GM18868 (cell line): ENCODE results near the gene SLC29A2.
A peak's percentile ranks its signal among the peaks of the same experiment; 100 is the strongest.

Experiments used
- ATAC-seq: cut with Tn5 transposase; IDR thresholded peaks from one replicate; pipeline ENCODE4 v1.9.1; 2021; ENCODE audit warnings: mild to moderate bottlenecking, moderate library complexity; ENCODE audit not compliant: unreplicated experiment

Gene SLC29A2, protein sequence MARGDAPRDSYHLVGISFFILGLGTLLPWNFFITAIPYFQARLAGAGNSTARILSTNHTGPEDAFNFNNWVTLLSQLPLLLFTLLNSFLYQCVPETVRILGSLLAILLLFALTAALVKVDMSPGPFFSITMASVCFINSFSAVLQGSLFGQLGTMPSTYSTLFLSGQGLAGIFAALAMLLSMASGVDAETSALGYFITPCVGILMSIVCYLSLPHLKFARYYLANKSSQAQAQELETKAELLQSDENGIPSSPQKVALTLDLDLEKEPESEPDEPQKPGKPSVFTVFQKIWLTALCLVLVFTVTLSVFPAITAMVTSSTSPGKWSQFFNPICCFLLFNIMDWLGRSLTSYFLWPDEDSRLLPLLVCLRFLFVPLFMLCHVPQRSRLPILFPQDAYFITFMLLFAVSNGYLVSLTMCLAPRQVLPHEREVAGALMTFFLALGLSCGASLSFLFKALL

DNA sequence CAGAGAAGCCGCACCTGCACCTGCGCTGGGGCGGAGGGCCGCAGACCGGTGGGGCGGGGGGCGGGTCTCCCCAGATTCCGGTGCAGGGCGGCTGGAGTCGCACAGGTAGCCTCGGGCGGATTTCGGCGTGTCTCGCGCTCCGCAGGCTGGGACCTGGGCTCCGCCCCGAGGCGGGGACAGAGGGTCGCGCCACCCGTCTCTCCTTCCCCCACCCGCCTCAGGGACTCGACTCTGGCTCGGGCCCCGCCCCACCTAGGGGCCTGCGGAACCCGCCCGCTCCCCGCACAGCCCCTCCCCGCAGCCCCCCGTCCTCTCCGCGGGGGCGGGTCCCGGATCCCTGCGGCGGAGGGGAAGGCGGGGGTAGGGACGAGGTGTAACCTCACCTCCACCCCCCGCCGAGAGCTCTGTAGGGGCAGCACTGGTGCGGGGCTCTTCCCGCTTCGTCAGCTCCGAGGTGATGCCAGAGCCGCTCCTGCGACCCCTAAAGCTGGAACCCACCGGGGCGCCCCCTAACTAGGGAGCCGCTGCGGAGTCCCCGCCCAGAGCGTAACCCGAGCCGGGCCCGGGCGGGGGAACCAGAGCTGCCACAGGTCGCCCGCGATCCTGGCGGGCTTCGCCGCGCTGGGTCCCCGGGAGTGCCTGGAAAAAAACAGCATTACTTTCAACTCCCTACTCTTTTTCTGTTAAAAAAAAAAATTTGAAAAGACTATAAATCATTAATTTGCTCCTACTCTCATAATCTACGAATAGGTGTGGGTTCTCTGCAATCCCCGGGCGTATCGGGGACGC, at the start of gene SLC29A2:
TSS of gene SLC29A2 (minus strand) at position 134 of the 789 bp plus-strand sequence. CDS start 169 bp downstream, outside the sequence.
- ATAC-seq, result peak; percentile 78

DNA sequence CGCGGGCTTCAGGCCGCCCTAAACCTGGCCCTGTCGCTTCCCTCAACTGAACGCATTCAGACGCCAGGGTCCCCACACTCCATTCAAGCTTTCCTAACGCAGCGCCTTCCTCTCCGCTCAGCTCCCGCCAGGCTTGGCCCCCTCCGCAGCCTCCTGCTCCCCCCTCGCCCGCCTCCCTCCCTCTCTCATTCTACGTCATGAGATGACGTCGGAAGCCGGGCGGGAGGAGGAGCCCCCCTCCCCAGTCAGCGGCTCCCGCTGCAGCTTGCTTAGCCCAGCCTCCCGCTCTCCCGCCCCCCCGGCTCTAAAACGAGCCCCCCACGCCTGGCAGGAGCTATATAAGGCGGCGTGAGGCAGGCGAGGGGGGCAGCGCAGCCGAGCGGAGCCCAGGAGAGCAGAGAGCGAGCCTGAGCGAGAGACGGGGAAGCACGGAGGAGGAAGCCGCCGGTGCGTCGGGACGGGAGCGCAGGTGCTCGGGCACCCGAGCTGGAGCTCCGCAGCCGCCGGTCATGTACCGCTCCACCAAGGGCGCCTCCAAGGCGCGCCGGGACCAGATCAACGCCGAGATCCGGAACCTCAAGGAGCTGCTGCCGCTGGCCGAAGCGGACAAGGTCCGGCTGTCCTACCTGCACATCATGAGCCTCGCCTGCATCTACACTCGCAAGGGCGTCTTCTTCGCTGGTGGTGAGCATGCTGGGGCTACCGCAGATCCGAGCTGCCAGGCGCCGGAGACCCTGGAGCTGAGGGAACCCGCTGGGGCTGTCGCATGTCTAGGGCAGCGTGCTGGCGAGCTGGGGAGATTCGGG, 49.3 kb upstream of the SLC29A2 start, which contains the start of gene NPAS4:
TSS of gene NPAS4 (plus strand) at position 365 of the 806 bp plus-strand sequence. CDS start at position 510, 145 bp downstream.
- no peak for ATAC-seq

DNA sequence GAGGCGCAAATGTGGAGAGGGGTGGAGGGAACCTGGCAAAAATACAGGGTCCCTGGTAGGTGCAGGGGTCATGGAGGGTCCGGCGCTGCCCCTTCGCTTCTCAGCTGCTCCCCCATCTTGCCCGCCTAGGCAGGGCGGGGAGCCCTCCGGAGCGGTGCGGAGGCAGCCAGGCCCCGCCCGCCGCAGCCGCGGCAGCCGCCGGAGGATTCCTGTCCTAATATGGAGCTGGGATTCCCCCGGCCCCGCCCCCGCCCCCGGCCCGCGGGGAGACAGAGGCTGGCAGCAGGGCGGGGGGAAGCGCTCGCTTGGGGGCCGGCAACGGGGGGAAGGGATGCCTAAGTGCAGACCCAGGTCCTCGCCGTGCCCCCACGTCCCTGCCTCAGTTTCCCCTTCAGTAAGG, 48.3 kb upstream of the SLC29A2 start:
- no peak for ATAC-seq

DNA sequence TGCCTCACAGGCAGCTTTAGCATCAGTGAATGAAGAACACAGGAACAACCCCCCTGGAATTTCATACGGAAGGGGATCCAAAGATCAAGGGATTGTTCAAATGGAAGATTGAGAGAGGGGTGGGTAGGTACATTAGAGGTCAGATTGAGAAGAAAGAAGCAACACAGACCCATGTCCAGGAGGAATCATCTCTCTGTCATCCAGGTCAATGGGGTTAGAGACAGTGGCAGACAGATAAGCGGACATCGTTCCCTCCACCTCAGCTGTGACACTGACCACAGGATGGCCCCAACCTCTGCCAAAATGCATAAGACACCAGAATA, 47.4 kb upstream of the SLC29A2 start:
- ATAC-seq, result no peak

DNA sequence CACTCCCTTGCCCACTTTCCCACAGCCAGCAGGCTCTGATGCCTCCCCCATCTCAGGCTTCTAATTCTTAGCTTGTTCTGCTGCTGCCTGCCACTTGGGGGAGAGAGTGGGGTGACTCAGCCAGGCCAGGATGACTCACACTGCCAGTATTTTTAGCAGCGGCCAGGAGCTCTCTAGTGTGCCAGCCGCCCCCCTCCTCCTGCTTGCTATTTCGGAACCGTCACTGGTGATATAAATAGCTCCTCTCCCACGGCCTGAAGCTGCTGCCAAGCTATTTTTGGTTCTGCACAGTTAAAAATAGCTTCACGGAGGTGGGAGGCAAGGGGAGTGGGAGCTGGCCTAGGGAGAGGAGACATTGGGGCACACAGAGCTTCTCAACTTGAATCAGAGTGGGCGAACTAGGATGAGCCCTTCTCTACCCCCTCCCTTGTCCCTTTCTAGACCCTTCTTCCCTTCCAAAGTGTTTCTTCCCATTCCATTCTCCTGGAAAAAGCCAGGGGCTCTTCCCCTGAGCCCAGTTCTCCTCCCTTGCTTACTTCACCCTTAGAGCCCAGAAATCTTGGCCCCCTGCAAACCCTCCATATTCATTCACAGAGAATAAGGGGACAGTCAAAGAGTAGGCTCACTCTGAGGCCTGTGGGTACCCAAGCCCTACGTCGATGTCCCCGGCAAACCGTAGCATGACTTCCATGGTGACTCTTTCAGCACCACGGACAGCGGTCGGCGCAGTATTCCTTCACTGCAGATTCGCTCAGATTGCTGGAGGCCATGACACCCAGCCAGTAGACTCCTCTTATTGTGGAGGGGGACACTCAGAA, 46.8 kb upstream of the SLC29A2 start:
- ATAC-seq, result peak; percentile 54

DNA sequence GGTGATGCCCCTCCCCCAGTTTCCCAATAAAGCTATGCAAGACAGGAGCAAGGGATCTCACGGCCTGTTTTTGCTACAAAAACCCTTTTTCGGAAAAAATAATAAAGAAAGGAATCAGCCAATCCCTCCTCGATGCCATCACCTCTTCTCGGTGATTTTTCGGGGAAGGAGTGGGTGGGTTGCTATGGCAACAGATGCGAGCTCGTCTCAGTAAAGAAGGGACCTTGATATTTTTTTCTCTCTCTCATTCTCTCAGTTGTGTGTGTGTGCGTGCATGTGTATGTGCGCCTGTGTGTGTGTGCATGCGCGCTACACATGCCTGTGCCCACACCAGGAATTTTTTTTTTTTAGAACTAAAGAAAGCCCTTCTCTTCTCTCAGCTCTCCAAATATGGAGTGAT, 45.4 kb upstream of the SLC29A2 start:
- no peak for ATAC-seq

DNA sequence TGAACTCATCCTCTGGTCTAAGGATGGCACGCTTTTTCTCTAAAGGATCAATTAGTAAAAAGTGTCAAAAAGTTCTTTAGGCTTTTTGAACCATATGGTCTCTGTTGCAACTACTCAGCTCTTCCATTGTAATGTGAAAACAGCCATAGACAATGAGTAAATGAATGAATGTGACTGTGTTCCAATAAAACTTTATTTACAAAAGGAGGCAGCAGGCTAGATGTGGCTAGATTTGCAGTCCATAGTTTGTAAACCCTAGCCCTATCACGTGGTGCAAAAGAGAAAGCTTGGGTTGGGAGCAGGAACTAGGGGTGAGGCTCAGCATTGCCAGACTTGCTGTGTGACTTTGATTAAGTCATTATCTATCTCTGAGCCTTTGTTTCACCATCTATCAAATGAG, 43.9 kb upstream of the SLC29A2 start:
- no peak for ATAC-seq

DNA sequence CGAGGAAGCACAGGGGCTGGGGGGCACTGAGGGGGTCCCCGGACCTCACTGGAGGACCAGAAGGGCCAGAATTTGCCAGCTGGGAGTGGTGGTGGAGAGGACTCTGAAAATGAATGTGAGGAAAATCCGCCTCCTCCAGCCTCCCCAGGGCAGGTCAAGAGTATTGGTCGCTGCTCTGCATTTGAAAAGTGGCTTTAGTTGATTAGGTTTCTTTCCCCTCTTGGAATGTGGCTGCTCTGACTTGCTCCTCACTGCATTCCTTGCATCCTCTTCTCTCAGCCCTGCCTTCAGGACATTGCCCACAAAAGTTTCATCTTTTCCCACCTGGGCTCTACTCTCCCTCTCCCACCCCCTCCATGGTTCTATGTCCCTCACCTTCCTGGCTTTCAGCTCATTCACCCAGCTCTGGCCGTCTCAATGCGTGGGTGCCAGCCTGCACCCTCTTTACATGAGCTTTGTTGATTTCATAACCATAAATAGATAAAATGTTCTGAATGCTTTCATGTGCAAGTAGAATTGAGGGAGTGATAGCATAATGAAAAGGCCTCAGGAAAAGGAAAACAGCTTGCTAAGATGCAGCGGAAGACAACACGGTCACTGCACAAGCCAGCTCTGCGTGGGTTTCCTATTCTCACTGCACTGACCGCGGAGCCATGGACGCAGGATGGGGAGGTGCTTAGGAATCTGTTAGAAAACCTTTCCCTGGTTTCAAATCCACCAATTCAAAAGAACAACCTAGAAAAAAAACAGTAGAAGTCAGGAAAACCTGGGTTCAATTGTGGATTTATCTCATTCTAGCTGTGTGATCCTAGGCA, 42.8 kb upstream of the SLC29A2 start:
- no peak for ATAC-seq

DNA sequence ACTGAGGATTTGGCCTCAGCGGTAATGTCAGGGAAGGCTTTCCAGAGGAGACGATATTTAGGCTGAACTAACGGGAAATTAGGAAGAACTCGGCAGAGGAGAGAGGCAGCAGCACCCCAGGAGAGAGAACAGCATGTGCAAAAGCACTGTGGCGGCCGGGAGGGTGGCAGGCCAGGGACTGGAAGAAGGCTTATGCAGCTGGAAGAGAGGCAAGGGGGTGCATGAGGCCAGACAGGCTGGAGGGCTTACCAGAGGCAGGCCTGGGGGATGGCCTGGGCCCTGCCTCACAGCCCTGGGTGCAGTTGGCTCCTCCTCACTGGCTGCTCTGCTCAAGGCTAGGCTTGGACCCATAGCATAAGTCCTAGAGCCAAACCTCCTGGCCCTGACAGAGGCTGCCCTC, 41.6 kb upstream of the SLC29A2 start:
- no peak for ATAC-seq

DNA sequence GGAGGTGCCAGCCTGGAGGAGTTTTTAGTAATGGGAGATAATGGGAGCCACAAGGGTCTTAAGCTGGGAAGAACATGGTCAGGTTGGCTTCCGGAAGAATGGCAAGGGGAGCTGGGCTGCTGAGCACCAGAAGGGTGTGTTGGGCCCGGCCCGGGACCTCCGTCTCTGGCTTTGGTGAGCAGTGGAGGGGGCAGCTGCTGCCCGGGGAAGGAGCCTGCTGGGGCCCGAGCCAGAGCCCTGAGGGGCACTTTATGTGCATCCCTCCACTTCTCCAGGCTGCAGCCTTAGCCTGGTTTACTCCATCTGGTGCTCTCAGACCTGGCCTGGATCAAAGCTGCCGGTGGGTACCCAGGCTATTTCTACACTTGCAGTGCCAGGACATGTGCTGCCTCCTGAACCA, 40.5 kb upstream of the SLC29A2 start:
- no peak for ATAC-seq

DNA sequence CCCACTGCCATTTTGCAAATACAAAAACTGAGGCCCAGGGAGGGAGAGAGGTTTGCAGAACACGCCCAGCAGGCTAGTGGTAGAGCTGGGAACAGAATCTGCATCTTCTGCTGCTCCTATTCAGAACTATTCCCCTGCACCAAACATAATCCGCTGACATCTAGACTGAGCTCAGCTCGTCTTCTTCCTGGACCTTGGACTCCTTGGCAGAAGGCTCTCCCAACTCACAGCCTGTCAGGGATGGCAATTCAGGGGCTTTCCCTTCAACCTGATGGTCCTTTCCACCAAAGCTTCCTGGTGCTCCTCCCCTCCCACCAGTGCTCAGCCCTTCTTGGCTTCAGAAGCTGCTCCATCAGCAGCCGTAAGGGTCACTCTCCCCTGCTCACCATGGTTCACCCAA, 39.8 kb upstream of the SLC29A2 start:
- no peak for ATAC-seq

DNA sequence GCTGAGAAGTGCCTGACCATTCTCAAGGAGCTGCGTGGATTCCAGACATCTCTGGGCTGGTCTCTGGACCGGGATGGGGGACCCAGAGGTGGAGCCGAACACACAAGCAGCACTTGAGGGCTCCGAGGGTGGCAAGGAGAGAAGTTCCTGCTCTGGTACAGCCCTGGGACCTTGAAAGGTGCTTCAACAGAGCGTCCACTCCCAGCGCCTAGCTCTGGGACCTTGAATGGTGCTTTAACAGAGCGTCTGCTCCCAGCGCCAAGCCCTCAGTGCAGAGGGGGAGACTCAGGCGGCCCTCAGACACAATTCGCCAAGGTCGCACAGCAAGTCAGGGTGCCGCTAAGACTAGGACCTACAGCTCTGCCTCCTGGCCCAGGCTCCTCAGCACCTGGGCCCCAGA, 38.6 kb upstream of the SLC29A2 start:
- no peak for ATAC-seq

DNA sequence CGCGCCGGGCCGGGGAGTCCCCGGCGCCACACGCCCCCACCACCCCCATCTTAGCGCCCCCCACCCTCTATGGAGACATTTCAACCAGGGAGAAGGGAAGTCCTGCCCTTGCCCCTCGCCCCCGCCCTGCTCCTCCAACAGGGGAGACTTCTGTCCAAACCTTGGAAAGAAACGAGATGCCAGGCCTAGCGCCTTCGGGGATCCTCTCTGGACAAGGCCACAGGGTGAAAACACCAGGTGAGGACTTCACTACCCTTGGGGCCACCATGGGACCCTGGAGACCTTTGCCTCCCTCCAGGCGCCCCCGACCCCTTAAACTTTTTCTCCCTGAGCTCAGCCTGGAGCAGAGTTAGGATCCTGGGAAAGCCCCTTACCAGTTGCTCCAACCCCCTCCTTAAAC, 37.7 kb upstream of the SLC29A2 start:
- ATAC-seq, result no peak

DNA sequence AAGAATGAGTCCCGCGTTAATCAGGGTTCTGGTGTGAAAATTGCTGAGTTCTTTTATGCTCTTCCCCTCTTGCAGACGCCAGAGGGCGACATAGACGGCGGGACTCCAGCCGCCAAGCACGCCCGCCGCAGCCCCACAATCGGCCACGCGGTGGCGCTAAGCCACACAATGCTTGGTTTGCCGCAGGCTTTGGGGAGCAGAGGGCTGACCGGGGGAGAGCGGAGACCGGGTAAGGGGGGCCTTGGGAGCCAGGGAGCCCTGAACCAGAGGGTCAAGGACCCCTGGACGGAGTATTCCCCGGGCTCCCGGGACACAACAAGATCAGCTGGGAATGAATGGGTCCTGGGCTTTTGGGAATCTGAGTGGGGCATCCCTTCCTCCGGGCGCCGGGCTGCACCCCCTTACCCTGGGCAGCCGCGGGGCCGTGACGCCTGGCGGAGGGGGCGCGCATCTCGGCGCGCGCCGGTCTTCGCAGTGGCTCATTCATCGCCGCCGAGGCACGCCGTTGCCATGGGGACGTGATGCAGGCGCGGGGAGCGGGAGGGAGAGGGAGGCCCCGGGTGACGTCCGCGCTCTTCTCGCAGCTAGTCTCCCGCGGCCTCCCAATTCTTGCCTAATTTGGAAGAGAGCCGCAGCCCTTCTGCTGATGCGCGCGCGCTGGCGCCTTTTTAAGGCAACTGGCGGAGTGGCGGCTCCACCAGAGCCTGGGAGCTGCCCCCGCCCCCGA, 37.1 kb upstream of the SLC29A2 start:
- ATAC-seq, result peak; percentile 67

DNA sequence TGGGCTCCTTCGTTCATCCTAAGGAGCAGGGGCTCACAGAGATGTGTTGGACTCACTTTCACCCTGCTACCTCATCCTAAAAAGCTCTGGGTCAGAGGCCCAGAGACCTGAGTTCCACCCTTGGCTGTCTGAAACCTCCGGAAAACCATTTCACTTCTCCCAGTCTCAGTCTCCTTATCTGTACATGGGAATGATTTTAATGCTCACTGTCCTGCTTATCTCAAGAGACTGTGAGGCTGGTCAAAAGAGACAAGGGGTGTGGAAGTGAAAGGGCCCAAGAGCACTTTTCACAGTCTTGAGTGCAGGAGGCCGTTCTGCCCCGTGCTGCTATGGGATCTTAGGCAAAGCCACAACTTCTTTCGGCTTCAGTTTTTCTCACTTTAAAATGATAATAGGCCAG, 36.1 kb upstream of the SLC29A2 start:
- ATAC-seq, result no peak

DNA sequence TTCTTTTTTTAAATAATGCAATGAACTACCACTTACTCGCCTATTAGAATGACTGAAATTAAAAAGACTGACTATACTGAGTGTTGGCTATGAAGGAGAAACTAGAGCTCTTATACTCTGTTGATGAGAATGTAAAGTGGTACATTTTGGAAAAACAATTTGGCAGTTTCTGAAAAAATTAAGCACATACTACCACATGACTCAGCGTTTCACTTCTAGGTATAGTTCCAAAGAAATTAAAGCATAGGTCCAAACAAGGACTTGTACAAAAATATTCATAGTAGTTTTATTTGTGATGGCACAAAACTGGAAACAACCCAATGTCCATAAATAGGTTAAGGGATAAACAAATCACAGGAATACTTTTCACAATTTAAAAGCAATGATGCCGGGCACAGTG, 22.4 kb upstream of the SLC29A2 start:
- no peak for ATAC-seq

DNA sequence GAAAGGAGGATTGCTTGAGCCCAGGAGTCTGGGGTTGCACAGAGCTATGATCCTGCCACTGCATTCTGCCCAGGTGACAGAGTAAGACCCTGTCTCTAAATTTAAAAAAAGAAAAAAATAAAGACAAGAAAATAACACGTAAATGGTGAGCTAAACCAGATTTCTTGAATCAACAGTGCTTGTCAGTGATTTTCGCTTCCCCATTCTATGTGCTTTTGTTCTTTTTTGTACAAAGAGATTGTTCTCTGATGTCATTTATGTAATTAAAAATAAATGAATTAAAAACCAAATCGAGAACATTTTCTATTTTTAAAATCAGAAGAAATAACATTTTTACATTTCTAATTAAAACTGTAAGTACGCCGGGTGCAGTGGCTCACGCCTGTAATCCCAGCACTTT, 19.8 kb upstream of the SLC29A2 start:
- no peak for ATAC-seq

DNA sequence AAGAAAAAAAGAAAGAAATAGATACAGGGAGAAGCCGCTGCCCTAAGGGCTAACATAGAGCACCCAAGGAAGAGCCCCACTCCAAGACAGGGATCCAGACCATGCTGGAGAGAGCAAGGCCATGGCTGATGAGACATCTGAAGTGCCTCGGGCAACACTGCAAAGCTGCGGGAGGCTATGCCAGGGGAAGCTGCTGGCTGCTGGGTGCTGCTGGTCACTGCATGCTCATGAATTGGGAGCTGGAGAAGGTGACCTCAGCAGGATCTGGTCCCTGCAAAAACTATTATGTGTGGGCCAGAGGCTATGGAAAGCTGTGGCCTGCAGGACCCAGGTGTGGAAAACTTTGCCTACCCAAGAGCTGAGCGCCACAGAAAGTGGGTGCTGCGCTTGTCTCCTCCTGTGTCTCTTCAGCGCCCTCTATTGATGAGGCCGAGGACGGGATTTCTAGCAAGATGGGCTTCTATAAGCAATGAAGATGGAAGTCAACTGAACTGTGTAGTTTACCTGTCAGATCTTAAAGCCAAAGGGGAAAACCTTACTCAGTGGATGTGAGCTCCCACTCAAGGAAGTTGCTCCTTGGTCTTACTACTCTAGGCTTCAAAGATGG, 17.3 kb upstream of the SLC29A2 start:
- ATAC-seq, result no peak
